Hepatocyte (in vitro differentiated cells): ENCODE data around the gene ACACA. TPM values are rescaled to one million over a fixed set of nuclear protein-coding genes. Genes with fewer than 3 reads are reported as not detected.

Experiments
- DNase-seq: peaks from one replicate; pipeline ENCODE4 v3.0.0-alpha.2; 2016; ENCODE audit warnings: low spot score
- H2AFZ ChIP-seq: fragments of 200-600 bp; sonication (generic); 2 replicates; pipeline ENCODE4 v1.6.0; 2016; ENCODE audit warnings: antibody characterized with exemption, mild to moderate bottlenecking
- H3K27ac ChIP-seq: fragments of 200-600 bp; sonication (generic); 2 replicates; pipeline ENCODE4 v1.5.1; 2016; ENCODE audit warnings: mild to moderate bottlenecking
- H3K27me3 ChIP-seq: fragments of 200-600 bp; sonication (generic); 2 replicates; pipeline ENCODE4 v1.6.1; 2016
- H3K36me3 ChIP-seq: fragments of 200-600 bp; sonication (generic); replicated peaks from 2 replicates; pipeline ENCODE4 v1.5.1; 2016; ENCODE audit warnings: low read depth; ENCODE audit not compliant: insufficient read depth
- H3K4me1 ChIP-seq: fragments of 200-600 bp; sonication (generic); 2 replicates; pipeline ENCODE4 v1.5.1; 2016; ENCODE audit warnings: mild to moderate bottlenecking, moderate library complexity; ENCODE audit not compliant: insufficient read depth
- H3K4me2 ChIP-seq: fragments of 200-600 bp; sonication (generic); 2 replicates; pipeline ENCODE4 v1.6.0; 2016
- H3K4me3 ChIP-seq: fragments of 200-600 bp; sonication (generic); 2 replicates; pipeline ENCODE4 v1.5.1; 2016; ENCODE audit warnings: mild to moderate bottlenecking
- H3K79me2 ChIP-seq: fragments of 200-600 bp; sonication (generic); 2 replicates; pipeline ENCODE4 v1.6.0; 2017; ENCODE audit warnings: mild to moderate bottlenecking
- H3K9me2 ChIP-seq: fragments of 200-600 bp; sonication (generic); replicated peaks from 2 replicates; pipeline ENCODE4 v1.6.0; 2017; ENCODE audit warnings: mild to moderate bottlenecking; ENCODE audit not compliant: insufficient read depth
- H3K9me3 ChIP-seq: fragments of 200-600 bp; sonication (generic); 2 replicates; pipeline ENCODE4 v1.5.1; 2016; ENCODE audit warnings: low read depth, mild to moderate bottlenecking
- H4K20me1 ChIP-seq: fragments of 200-600 bp; sonication (generic); 2 replicates; pipeline ENCODE4 v1.6.0; 2016; ENCODE audit warnings: mild to moderate bottlenecking; ENCODE audit not compliant: insufficient read depth, poor library complexity, severe bottlenecking
- CTCF ChIP-seq: fragments of 200-600 bp; sonication (generic); IDR thresholded peaks from 2 replicates; pipeline ENCODE4 v1.5.1; 2016; ENCODE audit warnings: antibody characterized with exemption, mild to moderate bottlenecking; ENCODE audit not compliant: poor library complexity
- EZH2 ChIP-seq: fragments of 200-600 bp; sonication (generic); IDR thresholded peaks from 2 replicates; pipeline ENCODE4 v1.6.1; 2016; ENCODE audit warnings: antibody characterized with exemption, mild to moderate bottlenecking, borderline replicate concordance
- EZH2phosphoT487 ChIP-seq: fragments of 200-600 bp; sonication (generic); IDR thresholded peaks from one replicate; pipeline ENCODE4 v1.6.1; 2018; ENCODE audit warnings: antibody characterized with exemption, mild to moderate bottlenecking, low read depth, moderate library complexity; ENCODE audit not compliant: unreplicated experiment, severe bottlenecking
- WGBS: methylation state at CpG from one replicate; pipeline ENCODE4 v1.1.6; 2016; ENCODE audit warnings: low lambda C conversion rate; ENCODE audit errors: missing lambda C conversion rate; 5-methylcytosine and 5-hydroxymethylcytosine counted together
- polyA plus RNA-seq: library from polyadenylated mRNA; unstranded; fragments of >200 nt; fragmentation: Nextera tagmentation; extraction: Ambion mirVana; gene quantifications from 2 replicates; pipeline ENCODE4 v1.2.1, GENCODE V29; 2016
- total RNA-seq: library from RNA; depleted of rRNA; stranded (reverse); fragments of >200 nt; gene quantifications from 2 replicates; pipeline ENCODE4 v1.2.3, GENCODE V29; 2014

The ACACA gene
- total and polyA plus RNA-seq, 2 experiments from 2014 or later, result 37.4 to 53.8 TPM

- no peak overlapping the region for H2AFZ ChIP-seq
- no peaks in the 10 kb centered on the region for H3K27me3 ChIP-seq
- peak; percentile 99 for TF ChIP-seq CTCF
- TF ChIP-seq EZH2, result no peak
- 8% methylated on average over 4 of the region's 4 CpGs for WGBS
- no peaks in the 10 kb centered on the region for H3K4me1 ChIP-seq
- no peak overlapping the region for H3K27ac ChIP-seq
- H3K79me2 ChIP-seq, result peaks cover 3% of the 10 kb centered on the region
- peak; percentile 87 for DNase-seq
- no peak overlapping the region for H3K4me2 ChIP-seq
- no peaks in the 10 kb centered on the region for H4K20me1 ChIP-seq
- no peaks in the 10 kb centered on the region for H3K9me2 ChIP-seq
- H3K4me3 ChIP-seq, result no peak overlapping the region
- H3K9me3 ChIP-seq, result no peaks in the 10 kb centered on the region
- H3K36me3 ChIP-seq, result no peaks in the 10 kb centered on the region
Observed at GRCh38 chr17:37373530-37374159, 33.0 kb downstream of the ACACA start.

- 89% methylated on average over 3 of the region's 3 CpGs for WGBS
- no peaks in the 10 kb centered on the region for H3K9me2 ChIP-seq
- no peak overlapping the region for H3K4me2 ChIP-seq
- DNase-seq, result no peak
- TF ChIP-seq EZH2phosphoT487 (no peak), CTCF (no peak), EZH2 (no peak)
- H3K27me3 ChIP-seq, result no peaks in the 10 kb centered on the region
- H3K4me3 ChIP-seq, result no peak overlapping the region
- no peak overlapping the region for H2AFZ ChIP-seq
- no peaks in the 10 kb centered on the region for H4K20me1 ChIP-seq
- H3K4me1 ChIP-seq, result no peaks in the 10 kb centered on the region
- no peaks in the 10 kb centered on the region for H3K36me3 ChIP-seq
- no peaks in the 10 kb centered on the region for H3K79me2 ChIP-seq
- no peaks in the 10 kb centered on the region for H3K9me3 ChIP-seq
- no peak overlapping the region for H3K27ac ChIP-seq
Observed at GRCh38 chr17:37368577-37368976, 38.1 kb downstream of the ACACA start.

GRCh38 chr17:37365589-37365988, 41.0 kb downstream of the ACACA start:
- Histone ChIP-seq H3K27ac (no peak overlapping the region), H3K9me2 (no peaks in the 10 kb centered on the region), H3K9me3 (no peaks in the 10 kb centered on the region), H3K36me3 (no peaks in the 10 kb centered on the region), H3K4me1 (peaks cover 3% of the 10 kb centered on the region), H2AFZ (no peak overlapping the region), H3K4me3 (no peak overlapping the region), H3K27me3 (no peaks in the 10 kb centered on the region), H4K20me1 (no peaks in the 10 kb centered on the region), H3K4me2 (no peak overlapping the region), H3K79me2 (no peaks in the 10 kb centered on the region)
- DNase-seq, result no peak
- TF ChIP-seq EZH2 (no peak), EZH2phosphoT487 (no peak), CTCF (no peak)
- 68% methylated on average over 1 of the region's 1 CpG for WGBS

DNA sequence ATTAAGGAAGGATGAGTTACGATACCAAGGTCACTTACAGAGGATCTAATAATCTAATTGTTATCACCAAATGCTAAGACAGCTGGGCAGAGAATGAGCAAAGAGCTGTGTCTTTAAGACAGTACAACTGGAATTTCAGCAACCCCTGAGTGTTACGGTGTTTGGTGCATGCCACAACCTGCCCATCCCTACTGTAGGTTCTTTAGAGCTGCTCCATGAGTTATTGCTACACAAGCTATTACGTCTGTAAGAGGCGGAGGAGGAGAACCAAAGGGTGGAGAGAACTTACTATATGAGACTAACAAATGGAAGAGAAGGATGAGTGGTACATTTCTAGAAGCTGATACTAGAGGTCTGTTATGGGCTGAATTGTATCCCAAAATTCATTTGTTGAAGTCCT, 45.1 kb downstream of the ACACA start:
- 85% methylated on average over 4 of the region's 4 CpGs for WGBS
- Histone ChIP-seq H3K4me1 (peaks cover 27% of the 10 kb centered on the region), H2AFZ (no peak overlapping the region), H3K27me3 (no peaks in the 10 kb centered on the region), H3K4me2 (no peak overlapping the region), H3K4me3 (no peak overlapping the region), H3K9me3 (no peaks in the 10 kb centered on the region), H3K9me2 (no peaks in the 10 kb centered on the region), H4K20me1 (peaks cover 5% of the 10 kb centered on the region), H3K79me2 (peaks cover 16% of the 10 kb centered on the region), H3K27ac (peak overlapping the region; percentile 8), H3K36me3 (no peaks in the 10 kb centered on the region)
- TF ChIP-seq CTCF, result no peak
- TF ChIP-seq EZH2, result no peak
- no peak for TF ChIP-seq EZH2phosphoT487
- DNase-seq, result peak; percentile 41
